NCI-H524 (cell line): ENCODE results near the gene GAK.

Experiments
- DNase-seq, 2 experiments: peaks; one replicate each; lab custom pipeline; 2025; lab: John Stamatoyannopoulos, UW

Gene GAK

GRCh38 chr4:869776-870175 is 62.3 kb downstream of the GAK start:
- DNase-seq: no peak

GRCh38 chr4:868421-868820 is 63.7 kb downstream of the GAK start:
- no peak for DNase-seq

- no peak for DNase-seq
These were observed 64.4 kb downstream of the GAK start for GRCh38 chr4:867526-868250.

GRCh38 chr4:866761-867390 is 65.2 kb downstream of the GAK start:
- no peak for DNase-seq

GRCh38 chr4:866068-866760 is 65.9 kb downstream of the GAK start:
- DNase-seq: no peak

- no peak for DNase-seq
These were observed 66.5 kb downstream of the GAK start for GRCh38 chr4:865572-865971.

- no peak for DNase-seq
These were observed 67.0 kb downstream of the GAK start for GRCh38 chr4:865121-865465.

- DNase-seq: no peak
These were observed 67.5 kb downstream of the GAK start for GRCh38 chr4:864456-865120.

- no peak for DNase-seq
These were observed 71.6 kb downstream of the GAK start for GRCh38 chr4:860561-860960.

- DNase-seq: no peak
These were observed 72.6 kb downstream of the GAK start for GRCh38 chr4:859496-859895.

GRCh38 chr4:858831-859451 is 73.2 kb downstream of the GAK start:
- DNase-seq: no peak

- DNase-seq: no peak
These were observed 74.1 kb downstream of the GAK start for GRCh38 chr4:858041-858481.

- no peak for DNase-seq
These were observed 74.7 kb downstream of the GAK start for GRCh38 chr4:857461-857860.

- DNase-seq: no peak
These were observed 75.8 kb downstream of the GAK start for GRCh38 chr4:856225-856901.

- DNase-seq: no peak
These were observed 76.3 kb downstream of the GAK start for GRCh38 chr4:855880-856224.

- no peak for DNase-seq
These were observed 77.8 kb downstream of the GAK start for GRCh38 chr4:854356-854755.

- no peak for DNase-seq
These were observed 78.7 kb downstream of the GAK start for GRCh38 chr4:853416-853781.

GRCh38 chr4:851701-852430 is 80.2 kb downstream of the GAK start:
- DNase-seq: no peak

GRCh38 chr4:850323-850945 is 81.7 kb downstream of the GAK start:
- DNase-seq: peak in 1 of 2 experiments; percentile 56

- DNase-seq: no peak
These were observed 82.5 kb downstream of the GAK start for GRCh38 chr4:849478-850175.
